C4-2B (cell line): ENCODE results near the gene RUNDC3A.

ENCODE experiments used
- H3K27ac ChIP-seq: fragments of 450-650 bp; 2 replicates; pipeline ENCODE4 v1.5.1; 2017
- ZFX ChIP-seq: fragments of 450-650 bp; IDR thresholded peaks from 2 replicates; pipeline ENCODE4 v1.6.1; 2017
- TF ChIP-seq, protein P1 (sequence below): fragments of 450-650 bp; conservative IDR thresholded peaks from 2 replicates; pipeline ENCODE4 v1.5.1; 2017; ENCODE audit warnings: mild to moderate bottlenecking

The RUNDC3A gene

DNA sequence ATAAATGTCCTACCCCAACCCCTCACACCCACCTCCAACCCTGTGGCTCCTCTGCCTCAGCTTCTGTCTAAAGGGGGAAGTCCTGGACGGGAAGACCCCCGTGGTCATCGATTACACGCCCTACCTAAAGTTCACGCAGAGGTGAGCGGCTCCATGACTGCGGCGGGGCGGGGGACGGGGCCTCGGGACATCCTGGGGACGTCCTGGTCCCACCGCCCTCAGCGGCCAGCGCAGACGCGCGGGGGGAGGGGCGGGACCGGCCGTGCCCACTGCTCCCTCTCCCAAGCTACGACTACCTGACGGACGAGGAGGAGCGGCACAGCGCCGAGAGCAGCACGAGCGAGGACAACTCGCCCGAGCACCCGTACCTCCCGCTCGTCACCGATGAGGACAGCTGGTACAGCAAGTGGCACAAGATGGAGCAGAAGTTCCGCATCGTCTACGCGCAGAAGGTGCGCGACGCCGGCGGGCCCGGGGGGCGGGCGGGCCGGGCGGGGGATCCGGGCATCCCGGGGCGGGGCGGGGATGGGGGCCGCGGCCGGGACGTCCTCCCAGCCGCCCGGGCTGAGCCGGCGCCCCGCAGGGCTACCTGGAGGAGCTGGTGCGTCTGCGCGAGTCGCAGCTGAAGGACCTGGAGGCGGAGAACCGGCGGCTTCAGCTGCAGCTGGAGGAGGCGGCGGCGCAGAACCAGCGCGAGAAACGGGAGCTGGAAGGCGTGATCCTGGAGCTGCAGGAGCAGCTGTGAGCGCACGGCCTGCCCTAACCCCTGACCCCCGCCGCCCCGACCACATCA, 6.7 kb downstream of the RUNDC3A start:
- TF ChIP-seq ZFX, result no peak
- TF ChIP-seq, protein P1, sequence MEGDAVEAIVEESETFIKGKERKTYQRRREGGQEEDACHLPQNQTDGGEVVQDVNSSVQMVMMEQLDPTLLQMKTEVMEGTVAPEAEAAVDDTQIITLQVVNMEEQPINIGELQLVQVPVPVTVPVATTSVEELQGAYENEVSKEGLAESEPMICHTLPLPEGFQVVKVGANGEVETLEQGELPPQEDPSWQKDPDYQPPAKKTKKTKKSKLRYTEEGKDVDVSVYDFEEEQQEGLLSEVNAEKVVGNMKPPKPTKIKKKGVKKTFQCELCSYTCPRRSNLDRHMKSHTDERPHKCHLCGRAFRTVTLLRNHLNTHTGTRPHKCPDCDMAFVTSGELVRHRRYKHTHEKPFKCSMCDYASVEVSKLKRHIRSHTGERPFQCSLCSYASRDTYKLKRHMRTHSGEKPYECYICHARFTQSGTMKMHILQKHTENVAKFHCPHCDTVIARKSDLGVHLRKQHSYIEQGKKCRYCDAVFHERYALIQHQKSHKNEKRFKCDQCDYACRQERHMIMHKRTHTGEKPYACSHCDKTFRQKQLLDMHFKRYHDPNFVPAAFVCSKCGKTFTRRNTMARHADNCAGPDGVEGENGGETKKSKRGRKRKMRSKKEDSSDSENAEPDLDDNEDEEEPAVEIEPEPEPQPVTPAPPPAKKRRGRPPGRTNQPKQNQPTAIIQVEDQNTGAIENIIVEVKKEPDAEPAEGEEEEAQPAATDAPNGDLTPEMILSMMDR, result no peak
- peak overlapping the region; percentile 47 for H3K27ac ChIP-seq

DNA sequence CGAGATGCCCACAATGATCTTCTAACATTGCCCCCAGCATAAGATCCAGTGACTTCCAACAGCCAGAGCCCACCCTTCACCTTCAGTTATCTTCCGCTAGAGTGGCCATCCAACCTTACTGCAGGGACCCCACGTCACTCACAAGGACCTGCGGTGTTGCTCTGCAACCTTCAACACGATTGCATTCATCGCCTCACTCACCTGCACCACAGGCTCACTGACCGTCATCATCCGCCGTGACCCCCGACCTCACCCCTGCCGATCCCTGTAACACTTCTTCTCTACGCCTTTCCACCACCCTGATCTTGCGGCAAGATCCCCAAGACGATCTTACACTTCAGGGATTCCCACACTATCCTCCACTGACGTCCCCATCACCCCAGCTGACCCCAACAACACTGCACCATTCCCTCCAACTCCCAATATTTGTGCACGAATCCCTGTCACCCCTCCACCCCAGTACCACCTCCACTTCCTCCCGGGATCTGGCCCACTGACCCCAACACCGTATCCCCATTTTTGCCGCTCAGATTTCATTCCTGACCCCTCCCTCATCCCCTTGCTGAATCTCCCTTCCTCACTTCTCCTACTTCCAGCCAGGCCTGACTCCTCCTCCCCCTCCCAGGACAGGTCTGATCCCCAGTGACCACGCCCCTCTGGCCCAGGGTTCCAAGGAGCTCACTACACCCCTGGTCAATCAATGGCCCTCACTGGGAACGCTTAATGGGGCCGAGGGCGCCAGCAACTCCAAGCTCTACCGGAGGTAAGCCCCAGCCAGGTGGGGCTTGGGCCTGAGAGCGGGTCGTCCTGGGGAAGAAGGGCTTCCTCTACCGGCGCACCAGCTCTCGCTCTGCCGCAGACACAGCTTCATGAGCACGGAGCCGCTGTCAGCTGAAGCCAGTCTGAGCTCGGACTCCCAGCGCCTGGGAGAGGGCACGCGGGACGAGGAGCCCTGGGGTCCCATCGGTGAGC, 7.6 kb downstream of the RUNDC3A start:
- TF ChIP-seq, protein P1, result no peak
- TF ChIP-seq ZFX, result no peak
- peak overlapping the region; percentile 47 for H3K27ac ChIP-seq

DNA sequence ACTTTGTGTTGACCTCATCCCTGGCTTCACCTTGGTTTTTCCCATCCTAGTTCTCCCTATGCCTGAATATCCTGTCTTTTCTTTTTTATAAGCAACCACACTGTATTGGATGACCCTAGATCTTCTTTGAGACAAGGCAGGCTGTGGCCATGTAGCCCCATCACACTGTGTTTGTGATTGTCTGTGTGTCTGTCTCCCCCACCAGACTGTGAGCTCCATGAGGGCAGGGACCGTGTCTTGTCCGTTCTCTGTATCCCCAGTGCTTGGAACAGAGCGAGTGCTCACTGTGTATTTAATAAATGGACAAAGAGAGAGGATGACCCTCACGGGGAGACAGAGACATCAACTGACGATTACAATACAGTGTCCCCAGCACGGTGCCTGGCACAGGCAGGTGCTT, 9.1 kb downstream of the RUNDC3A start:
- no peak for TF ChIP-seq ZFX
- TF ChIP-seq, protein P1, result no peak
- H3K27ac ChIP-seq, result no peak overlapping the region

DNA sequence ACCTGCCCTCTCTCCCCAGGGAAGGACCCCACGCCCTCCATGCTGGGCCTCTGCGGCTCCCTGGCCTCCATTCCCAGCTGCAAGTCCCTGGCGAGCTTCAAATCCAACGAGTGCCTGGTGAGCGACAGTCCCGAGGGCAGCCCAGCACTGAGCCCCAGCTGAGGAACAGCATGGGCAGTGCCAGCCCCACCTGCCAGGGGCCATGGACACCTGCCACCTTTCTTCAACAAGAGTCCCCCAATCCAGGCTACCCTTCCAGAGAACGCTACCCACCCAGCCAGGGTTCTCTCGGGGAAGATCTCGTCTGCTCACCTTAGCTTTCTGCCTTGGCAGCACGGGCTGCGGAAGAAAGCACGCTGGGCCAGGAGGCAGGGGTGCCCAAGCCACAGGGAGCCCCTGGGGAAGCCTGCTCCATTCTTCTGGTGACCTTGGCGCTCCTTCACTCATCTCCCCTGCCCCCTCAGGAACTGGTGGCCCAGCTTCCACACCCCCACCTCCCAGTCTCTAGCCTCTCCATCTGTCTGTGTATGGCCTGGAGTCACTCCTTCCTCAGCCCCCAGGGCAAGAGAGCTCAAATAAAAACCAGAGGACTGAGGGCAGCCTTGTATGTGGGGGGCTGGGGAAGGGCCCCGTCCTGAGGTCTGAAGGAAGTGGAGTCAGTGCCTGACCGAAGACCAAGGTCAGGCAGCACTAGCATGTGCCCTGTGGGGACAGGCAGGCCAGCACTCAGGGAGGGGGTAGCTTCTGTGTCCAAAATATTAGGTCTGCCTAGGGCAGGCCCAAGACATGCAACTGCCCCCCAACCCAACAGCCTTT, 9.9 kb downstream of the RUNDC3A start:
- H3K27ac ChIP-seq, result no peak overlapping the region
- TF ChIP-seq, protein P1, result no peak
- no peak for TF ChIP-seq ZFX

DNA sequence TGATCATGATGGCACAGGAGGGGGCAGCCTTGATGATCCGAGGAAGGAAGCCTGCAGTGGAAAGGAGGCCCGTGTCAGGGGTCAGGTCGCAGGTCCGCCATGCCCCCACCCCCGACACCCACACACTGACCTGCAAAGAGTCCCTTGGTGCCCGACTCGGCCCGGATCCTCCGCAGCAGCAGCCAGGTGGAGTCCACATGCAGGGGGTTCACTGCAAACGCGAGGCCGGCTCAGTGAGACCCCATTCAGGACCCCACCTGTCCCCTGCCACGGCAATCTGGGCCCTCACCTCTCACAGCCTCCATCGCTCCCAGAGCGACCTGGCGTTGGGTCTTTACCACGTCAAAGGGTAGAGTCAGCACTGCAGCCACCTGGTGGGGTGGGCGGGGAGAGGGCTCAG, 11.7 kb downstream of the RUNDC3A start:
- TF ChIP-seq, protein P1, result no peak
- no peak for TF ChIP-seq ZFX
- no peak overlapping the region for H3K27ac ChIP-seq

DNA sequence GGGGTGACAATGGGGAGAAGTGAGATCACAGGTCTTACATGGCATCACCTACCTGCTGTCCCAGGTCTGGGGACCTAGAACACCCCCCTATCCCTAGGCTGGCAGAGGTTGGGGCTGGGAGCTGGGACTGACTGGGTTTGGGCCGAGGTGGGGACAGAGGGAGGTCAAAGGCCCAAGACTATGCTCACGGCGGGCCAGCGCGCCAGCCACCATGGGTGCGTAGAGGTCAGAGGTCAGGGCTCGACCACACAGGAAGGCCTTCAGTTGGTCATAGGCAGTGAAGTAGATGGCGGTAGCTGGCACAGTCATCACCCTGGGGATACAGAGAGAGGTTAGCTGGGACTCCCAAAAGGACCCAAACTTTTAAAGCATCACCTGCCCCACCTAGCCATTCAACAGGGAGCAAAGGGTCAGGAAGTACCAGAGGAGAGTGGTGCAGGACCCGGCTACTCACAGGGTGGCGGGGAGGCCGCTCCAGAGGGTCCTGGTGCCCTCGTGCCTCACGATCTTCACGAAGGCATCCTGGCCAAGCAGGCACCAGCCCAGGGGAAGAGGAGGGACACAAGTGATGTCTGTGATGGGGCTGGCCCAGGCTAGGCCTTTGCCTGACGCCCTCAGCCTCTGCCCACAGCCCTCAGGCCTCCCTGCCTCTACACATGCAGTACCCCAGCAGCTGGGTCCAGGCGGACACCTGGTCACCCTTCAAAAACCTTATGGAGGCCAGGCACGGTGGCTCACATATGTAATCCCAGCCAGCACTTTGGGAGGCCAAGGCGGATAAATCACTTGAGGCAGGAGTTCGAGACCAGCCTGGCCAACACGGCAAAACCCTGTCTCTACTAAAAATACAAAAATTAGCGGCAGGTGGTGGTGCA, 13.1 kb downstream of the RUNDC3A start:
- TF ChIP-seq, protein P1, result no peak
- no peak for TF ChIP-seq ZFX
- no peak overlapping the region for H3K27ac ChIP-seq
